Midbrain (tissue), 1 donor: ENCODE measurements around the gene PNMA1.

Source experiments
- DNase-seq: peaks from one replicate; lab custom pipeline; 2025; lab: John Stamatoyannopoulos, UW

The PNMA1 gene

GRCh38 chr14:73738518-73739173 lies 24.5 kb upstream of the PNMA1 start:
- DNase-seq: no peak

- no peak for DNase-seq
These were observed 22.7 kb upstream of the PNMA1 start for GRCh38 chr14:73736842-73737241.

GRCh38 chr14:73732006-73732405 lies 17.8 kb upstream of the PNMA1 start:
- no peak for DNase-seq

- DNase-seq: no peak
These were observed 16.9 kb upstream of the PNMA1 start for GRCh38 chr14:73731111-73731510.

GRCh38 chr14:73729556-73730265 lies 15.5 kb upstream of the PNMA1 start:
- DNase-seq: no peak

- DNase-seq: peak; percentile 89
These were observed 14.6 kb upstream of the PNMA1 start for GRCh38 chr14:73728717-73729330.

GRCh38 chr14:73727166-73727565 lies 13.0 kb upstream of the PNMA1 start:
- no peak for DNase-seq

- no peak for DNase-seq
These were observed 12.1 kb upstream of the PNMA1 start for GRCh38 chr14:73726025-73726961.

GRCh38 chr14:73725116-73726024 lies 11.2 kb upstream of the PNMA1 start:
- DNase-seq: no peak

- no peak for DNase-seq
These were observed 10.5 kb upstream of the PNMA1 start for GRCh38 chr14:73724696-73725095.

GRCh38 chr14:73723797-73724661 lies 9.8 kb upstream of the PNMA1 start:
- peak; percentile 33 for DNase-seq

- DNase-seq: no peak
These were observed 9.2 kb upstream of the PNMA1 start for GRCh38 chr14:73723406-73723796.

- no peak for DNase-seq
These were observed 8.4 kb upstream of the PNMA1 start for GRCh38 chr14:73722581-73722980.

- DNase-seq: no peak
These were observed 7.1 kb upstream of the PNMA1 start for GRCh38 chr14:73721101-73721821.

GRCh38 chr14:73720636-73721035 lies 6.5 kb upstream of the PNMA1 start:
- no peak for DNase-seq

GRCh38 chr14:73719791-73720190 lies 5.6 kb upstream of the PNMA1 start:
- DNase-seq: no peak

GRCh38 chr14:73719361-73719760 lies 5.2 kb upstream of the PNMA1 start:
- DNase-seq: no peak

GRCh38 chr14:73718418-73719251 lies 4.5 kb upstream of the PNMA1 start:
- DNase-seq: peak; percentile 7
